HAP-1 (cell line): ENCODE data around the gene NRF1.
"Not testable (repeated sequence)": the region's sequence is repeated elsewhere in the genome, so short reads cannot be mapped to it uniquely, and the experiment has no call there.

Experiments
- DNase-seq, 2 experiments: peaks; one replicate each; pipeline ENCODE4 v3.0.0-alpha.2; 2016 to 2020; ENCODE audit warnings: low spot score in 2 of 2
- H3K27me3 ChIP-seq: fragments of 250-450 bp; sonication (Bioruptor Pico); 2 replicates; pipeline ENCODE4 v1.5.1; 2020; ENCODE audit warnings: low read depth, mild to moderate bottlenecking, moderate library complexity
- H3K36me3 ChIP-seq: fragments of 250-450 bp; sonication (Bioruptor Pico); replicated peaks from 2 replicates; pipeline ENCODE4 v1.5.1; 2020; ENCODE audit warnings: mild to moderate bottlenecking
- H3K4me1 ChIP-seq: fragments of 250-450 bp; sonication (Bioruptor Pico); 2 replicates; pipeline ENCODE4 v1.5.1; 2020; ENCODE audit warnings: mild to moderate bottlenecking
- H3K4me3 ChIP-seq: fragments of 250-450 bp; sonication (Bioruptor Pico); 2 replicates; pipeline ENCODE4 v1.5.1; 2020; ENCODE audit warnings: mild to moderate bottlenecking, moderate library complexity
- H3K9me3 ChIP-seq: fragments of 250-450 bp; sonication (Bioruptor Pico); 2 replicates; pipeline ENCODE4 v1.5.1; 2020; ENCODE audit warnings: mild to moderate bottlenecking, moderate library complexity
- in situ Hi-C: fragments of 300-500 bp; cut with MboI; formaldehyde crosslinking; loops from 3 replicates; pipeline ENCODE4 v1.14.3; 2020; ENCODE audit warnings: low sequenced_read_pairs, inconsistent platforms, mixed read lengths

The NRF1 gene

DNA sequence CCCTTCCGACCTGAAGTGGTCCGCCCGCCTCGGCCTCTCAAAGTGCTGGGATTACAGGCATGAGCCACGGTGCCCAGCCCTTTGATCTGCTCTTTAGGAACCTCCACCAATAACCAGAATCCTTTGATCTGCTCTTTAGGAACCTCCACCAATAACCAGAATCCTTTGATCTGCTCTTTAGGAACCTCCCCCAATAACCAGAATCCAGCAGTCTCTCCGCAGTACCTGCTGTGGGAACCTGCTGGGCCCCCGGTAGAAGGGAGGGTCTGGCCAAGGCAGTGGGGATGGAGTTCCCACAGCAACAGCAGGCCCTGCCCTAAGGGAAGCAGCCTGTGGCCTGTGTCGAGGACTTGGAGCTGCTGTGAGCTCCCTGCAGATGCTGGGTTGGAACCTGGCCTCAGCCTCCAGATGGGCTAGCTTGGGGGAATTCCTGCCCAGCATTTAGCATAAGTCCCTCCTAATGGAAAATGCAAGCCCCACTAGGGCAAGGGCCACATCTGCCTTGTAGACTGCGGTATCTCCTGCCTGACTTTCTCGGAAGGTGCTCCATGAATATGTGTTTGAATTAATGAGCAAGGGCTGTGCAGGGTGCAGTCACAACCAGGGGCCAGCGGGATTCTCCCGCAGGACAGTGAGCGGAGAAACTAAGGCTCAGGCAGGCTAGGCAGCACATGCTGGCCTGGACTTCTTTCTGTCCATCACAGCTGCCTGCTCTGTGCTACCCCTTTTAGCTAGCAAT lies 175.5 kb downstream of the NRF1 start:
- Histone ChIP-seq H3K36me3 (no peaks in the 10 kb centered on the region), H3K27me3 (no peaks in the 10 kb centered on the region), H3K4me3 (no peak overlapping the region), H3K9me3 (no peaks in the 10 kb centered on the region; the same call in 1 of the 2 replicates), H3K4me1 (no peaks in the 10 kb centered on the region)
- no peak for DNase-seq
- in situ Hi-C loops, result no loop called here

DNA sequence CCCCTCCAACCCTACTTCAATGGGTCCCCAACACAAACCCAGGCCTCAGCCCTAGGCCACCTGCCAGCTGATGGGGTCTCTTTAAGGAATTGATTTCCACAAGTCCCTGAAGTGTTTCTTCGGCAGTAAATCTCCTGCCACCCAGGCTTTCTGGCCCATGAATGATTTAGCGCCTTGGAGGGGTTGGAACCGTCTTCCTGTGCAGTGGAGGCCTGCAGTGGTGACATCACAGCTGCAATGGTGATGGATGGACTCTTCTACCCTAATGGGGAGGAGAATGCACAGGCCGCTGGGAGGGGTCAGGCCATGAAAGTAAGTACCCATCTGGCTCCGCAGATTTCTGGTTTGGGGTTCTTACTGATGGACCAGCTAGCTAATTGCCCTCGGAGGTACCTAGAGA lies 177.5 kb downstream of the NRF1 start:
- in situ Hi-C loops, result no loop called here
- Histone ChIP-seq H3K4me1 (no peaks in the 10 kb centered on the region), H3K36me3 (no peaks in the 10 kb centered on the region), H3K4me3 (no peak overlapping the region), H3K9me3 (no peaks in the 10 kb centered on the region), H3K27me3 (no peaks in the 10 kb centered on the region)
- DNase-seq, result no peak

DNA sequence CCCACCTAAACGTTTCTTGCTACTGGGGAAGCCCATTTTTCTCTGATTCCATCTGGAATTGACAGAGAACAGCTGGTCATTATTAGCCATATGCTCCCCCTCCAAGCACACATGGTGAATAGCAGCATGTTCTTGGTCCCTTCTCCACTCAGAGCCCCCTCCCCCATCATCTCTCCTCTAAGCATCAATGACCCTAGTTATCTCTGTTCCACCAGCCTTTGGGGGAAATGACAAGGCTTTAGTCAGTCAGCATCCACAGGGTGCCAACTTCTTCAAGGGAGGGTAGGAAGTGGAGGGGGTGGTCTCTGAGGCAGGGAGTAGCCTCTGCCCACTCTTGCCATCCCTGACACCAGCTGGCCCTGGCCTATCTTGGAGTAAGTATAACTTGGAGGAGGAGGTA lies 178.1 kb downstream of the NRF1 start:
- no peak overlapping the region for H3K4me3 ChIP-seq
- no peak for DNase-seq
- no peaks in the 10 kb centered on the region for H3K27me3 ChIP-seq
- no peaks in the 10 kb centered on the region for H3K9me3 ChIP-seq
- no peaks in the 10 kb centered on the region for H3K4me1 ChIP-seq
- no peaks in the 10 kb centered on the region for H3K36me3 ChIP-seq
- in situ Hi-C loops, result no loop called here

DNA sequence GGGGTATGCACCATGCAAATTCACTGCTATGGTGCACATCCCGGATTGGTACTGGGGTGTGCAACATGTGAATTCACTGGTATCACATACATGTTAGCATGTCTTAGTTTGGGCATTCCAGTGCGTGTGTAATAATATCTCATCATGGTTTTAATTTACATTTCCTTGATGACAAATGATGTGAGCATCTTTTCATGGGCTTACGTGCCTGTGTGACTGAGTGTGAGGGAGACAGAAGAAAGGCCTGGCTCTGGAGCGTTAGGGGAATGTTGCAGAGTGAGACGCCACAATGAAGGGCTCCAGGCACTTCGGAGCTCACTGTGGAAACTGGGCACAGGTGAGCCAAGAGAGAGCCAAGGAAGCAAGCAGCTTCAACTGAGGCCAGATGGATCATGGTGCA lies 178.6 kb downstream of the NRF1 start:
- Histone ChIP-seq H3K36me3 (no peaks in the 10 kb centered on the region), H3K4me3 (no peak overlapping the region), H3K27me3 (no peaks in the 10 kb centered on the region), H3K9me3 (no peaks in the 10 kb centered on the region), H3K4me1 (no peaks in the 10 kb centered on the region)
- DNase-seq, result no peak
- in situ Hi-C loops, result no loop called here

DNA sequence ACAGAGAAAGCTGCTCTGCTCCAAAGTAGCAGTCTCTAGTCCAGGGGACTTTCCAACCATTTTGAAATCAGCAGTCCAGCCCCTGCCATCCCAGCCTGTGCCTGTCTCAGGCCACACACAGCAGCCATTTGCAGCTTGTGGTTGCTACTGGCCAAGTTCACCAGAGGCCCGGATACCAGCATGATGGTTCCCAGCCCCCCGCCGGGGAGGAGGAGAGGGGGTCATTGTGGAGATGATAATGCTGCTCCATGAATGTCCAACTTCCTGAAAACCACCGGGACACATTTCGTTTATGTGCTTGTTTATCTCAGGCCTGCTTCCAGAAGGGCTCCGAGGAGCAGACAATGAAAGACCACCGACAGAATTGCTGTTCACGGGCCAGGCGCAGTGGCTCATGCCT lies 181.2 kb downstream of the NRF1 start:
- H3K27me3 ChIP-seq, result no peaks in the 10 kb centered on the region
- H3K9me3 ChIP-seq, result no peaks in the 10 kb centered on the region
- H3K4me3 ChIP-seq, result no peak overlapping the region
- in situ Hi-C loops, result no loop called here
- H3K36me3 ChIP-seq, result no peaks in the 10 kb centered on the region
- DNase-seq, result no peak
- no peaks in the 10 kb centered on the region for H3K4me1 ChIP-seq

DNA sequence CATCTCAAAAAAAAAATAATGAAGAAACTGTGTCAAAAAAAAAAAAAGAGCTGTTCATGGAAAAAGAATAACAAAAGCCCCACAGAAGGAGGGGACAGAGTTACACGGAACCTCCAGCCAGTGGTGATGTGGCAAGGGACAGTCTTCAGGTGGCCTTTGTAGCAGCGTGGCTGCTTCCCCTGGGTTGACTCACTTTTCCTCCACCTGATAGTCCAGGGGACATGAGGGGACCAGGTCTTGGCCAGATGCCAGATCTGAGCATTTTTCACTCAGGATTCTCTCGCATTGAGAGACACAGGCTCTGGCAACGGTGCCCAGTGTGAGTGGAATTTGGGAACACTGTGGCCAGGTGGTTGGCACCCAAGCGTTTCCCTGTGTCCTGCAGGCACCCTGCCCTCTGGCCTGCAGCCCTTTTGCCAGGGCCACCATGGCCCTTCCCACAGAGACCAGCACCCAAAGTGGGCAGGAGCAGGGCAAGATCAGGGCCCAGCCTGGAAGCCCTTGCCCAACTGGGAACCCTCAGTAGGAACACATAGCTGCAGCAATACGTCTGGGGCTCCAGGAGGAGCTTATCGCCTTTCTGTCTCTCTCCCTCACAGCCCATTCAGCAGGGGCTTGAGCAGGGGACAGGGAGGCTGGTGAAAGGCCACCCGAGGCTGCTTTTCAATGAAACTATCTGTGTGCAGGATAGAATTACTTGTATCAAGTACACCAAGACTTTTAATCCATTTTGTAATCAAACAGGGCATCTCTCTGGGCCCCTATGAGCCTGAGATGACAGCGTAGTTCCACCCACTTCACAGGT lies 182.2 kb downstream of the NRF1 start:
- no peaks in the 10 kb centered on the region for H3K27me3 ChIP-seq
- no peak for DNase-seq
- no peaks in the 10 kb centered on the region for H3K4me1 ChIP-seq
- in situ Hi-C loops, result no loop called here
- no peaks in the 10 kb centered on the region for H3K9me3 ChIP-seq
- no peaks in the 10 kb centered on the region for H3K36me3 ChIP-seq
- H3K4me3 ChIP-seq, result no peak overlapping the region

DNA sequence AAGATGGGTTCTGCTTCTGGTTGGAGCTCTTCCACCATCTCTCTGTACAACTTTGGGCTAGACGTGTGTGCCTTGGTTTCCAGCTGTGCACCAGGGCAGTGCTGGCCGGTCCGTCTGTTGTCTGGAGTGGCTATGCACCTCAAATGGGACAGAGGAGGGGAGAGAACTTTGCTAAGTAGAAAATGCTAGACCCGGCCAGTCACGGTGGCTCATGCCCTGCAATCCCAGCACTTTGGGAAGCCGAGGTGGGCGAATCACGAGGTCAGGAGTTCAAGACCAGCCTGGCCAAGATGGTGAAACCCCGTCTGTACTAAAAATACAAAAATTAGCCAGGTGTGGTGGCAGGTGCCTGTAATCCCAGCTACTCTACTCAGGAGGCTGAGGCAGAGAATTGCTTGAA lies 182.9 kb downstream of the NRF1 start:
- H3K27me3 ChIP-seq, H3K4me3 ChIP-seq, in situ Hi-C loops, H3K4me1 ChIP-seq, DNase-seq, H3K36me3 ChIP-seq, H3K9me3 ChIP-seq: not testable (repeated sequence)

DNA sequence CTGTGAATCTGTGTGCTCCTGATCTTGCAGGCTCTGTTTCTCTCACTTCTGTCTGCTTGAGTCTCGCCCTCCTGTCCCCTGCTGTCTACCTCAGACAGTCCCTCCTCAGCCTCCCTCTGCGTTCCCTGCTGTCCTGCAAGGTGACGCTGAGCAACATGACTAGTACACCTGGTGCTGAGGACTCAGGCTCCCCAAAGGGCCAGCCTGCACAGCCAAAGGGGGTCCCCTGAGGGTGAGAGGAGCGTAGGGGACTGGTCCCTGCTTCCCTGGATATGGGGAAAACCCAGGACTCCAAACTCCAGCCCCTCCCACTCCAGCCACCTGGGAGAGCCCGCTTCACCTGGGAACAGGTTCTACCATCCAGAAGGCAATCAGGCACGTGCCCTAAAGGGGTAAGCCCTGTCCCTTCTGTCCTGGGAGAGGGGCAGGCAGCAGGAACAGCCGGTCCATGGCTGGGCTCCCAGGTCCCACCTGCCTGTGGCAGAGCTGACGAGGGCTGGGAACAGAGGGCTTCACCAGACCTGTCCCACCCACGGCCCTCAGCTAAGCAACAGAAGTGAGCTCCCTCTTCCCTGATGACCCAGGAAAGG lies 184.8 kb downstream of the NRF1 start:
- H3K36me3 ChIP-seq, result no peaks in the 10 kb centered on the region
- no peaks in the 10 kb centered on the region for H3K9me3 ChIP-seq
- no peak for DNase-seq
- H3K27me3 ChIP-seq, result no peaks in the 10 kb centered on the region
- no peaks in the 10 kb centered on the region for H3K4me1 ChIP-seq
- H3K4me3 ChIP-seq, result no peak overlapping the region
- in situ Hi-C loops, result no loop called here

DNA sequence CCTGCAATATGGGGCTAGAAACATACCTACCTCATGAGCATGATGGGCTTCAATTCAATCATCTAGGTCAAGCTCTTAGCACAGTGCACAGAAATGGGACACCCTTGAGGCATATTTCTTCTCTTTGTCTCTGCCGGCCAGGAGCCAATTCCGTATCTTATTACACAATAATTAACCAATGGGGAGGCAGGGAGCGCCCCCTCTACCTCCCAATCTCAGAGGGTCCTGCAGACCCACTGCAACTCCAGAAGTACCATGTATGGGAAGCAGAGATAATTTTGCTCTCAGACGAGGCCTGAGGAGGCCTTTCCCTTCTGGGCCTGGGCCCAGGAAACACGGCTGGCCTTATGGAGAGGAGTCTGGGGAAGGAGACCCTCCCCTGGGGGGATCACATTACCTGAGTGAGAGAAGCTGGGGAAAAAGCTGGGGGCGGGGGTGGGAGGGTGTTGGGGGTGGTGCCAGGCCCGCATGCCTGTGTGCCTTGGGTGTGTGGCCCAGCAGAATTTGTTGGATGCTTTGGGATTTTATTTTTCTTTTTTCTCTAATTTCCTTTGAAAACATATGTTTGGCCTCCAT lies 185.8 kb downstream of the NRF1 start:
- Histone ChIP-seq H3K4me3 (no peak overlapping the region), H3K36me3 (no peaks in the 10 kb centered on the region), H3K9me3 (no peaks in the 10 kb centered on the region), H3K4me1 (no peaks in the 10 kb centered on the region), H3K27me3 (no peaks in the 10 kb centered on the region)
- no peak for DNase-seq
- in situ Hi-C loops, result no loop called here

DNA sequence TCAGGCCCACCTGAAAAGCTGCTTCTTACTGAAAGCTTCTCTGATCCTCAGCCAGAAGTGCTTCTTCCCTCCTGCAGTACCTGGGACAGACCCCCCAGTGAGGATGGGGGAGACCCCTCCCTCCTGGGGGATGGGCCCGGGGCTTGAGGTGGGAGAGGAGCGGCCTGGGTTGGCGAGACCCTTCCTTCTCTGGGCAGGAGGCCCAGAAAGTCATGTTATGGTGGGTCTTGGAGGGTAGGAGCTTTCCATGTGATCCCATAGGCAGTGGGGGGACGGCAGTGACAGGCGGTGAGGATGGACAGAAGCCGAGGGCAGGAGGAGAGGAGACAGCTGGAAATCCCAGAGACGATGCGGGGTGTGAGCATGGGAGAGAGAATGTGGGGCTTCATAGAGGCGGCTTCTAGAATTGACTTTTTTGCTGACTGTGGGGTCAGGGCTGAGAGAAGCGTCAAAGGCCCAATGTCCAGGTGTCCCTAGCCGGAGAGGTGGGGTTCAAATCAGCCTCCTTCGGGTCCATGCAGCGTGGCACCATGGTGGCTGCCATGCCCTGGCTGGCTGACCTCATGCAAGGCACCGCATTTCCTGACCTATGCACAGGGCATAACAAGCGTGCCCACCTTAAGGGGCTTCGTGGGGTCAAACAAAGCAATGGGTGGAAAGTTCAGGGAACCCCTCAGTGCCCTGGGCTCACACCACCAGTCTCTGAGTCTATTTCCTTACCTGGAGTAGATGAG lies 187.3 kb downstream of the NRF1 start:
- in situ Hi-C loops, result no loop called here
- no peak for DNase-seq
- Histone ChIP-seq H3K4me1 (no peaks in the 10 kb centered on the region), H3K9me3 (no peaks in the 10 kb centered on the region), H3K36me3 (no peaks in the 10 kb centered on the region), H3K4me3 (no peak overlapping the region), H3K27me3 (no peaks in the 10 kb centered on the region)

DNA sequence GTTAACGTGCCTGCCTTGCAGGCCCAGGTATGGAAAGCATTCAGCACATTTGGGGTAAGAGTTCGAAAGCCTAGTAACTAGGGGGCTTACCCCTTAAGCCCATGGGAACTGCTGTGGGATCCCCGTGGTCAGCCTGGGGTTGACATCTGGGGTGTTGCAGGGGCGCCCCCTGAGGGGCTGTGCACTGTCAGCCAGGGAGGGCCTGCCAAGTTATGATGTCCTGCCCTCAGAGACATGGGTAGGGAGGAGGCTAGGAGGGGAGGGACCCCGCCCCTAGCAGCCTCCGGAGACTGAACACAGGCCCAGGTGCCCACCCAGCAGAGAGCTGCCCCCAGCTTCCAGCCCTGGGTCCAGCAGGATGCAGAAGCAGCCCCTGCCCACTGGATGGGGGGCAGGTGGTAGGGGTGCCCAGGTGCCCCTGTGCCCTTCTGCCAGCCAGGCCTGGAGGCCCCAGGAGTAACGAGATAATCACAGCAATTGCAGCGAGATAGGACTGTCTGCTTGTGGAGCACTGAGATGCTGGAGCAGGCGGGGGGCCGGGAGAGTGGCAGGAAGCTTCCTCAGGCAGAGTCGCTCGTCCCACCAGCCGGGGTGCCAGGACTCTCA lies 187.9 kb downstream of the NRF1 start:
- Histone ChIP-seq H3K27me3 (no peaks in the 10 kb centered on the region), H3K4me3 (no peak overlapping the region), H3K4me1 (no peaks in the 10 kb centered on the region), H3K36me3 (no peaks in the 10 kb centered on the region), H3K9me3 (no peaks in the 10 kb centered on the region)
- no peak for DNase-seq
- in situ Hi-C loops, result no loop called here

DNA sequence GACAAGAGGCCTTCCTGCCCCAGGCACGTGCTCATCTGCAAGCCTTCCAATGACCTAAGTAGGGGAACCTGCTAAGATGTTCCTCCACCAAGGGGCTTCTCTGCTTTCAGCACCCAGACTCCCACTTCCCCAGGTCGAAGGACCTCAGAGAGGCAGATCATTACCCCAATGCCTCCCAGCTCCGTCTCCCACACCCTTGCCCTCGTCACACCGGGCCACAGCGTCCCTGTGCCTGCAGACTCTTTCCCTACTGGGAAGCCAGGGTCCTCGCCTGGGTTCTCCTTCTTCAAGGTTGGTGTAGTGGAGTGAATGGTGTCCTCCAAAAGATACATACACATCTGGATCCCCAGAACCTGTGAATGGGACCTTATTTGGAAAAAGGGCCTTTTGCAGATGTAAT lies 189.4 kb downstream of the NRF1 start:
- Histone ChIP-seq H3K4me3 (no peak overlapping the region), H3K27me3 (no peaks in the 10 kb centered on the region), H3K9me3 (no peaks in the 10 kb centered on the region), H3K36me3 (no peaks in the 10 kb centered on the region), H3K4me1 (no peaks in the 10 kb centered on the region)
- DNase-seq, result no peak
- in situ Hi-C loops, result no loop called here

DNA sequence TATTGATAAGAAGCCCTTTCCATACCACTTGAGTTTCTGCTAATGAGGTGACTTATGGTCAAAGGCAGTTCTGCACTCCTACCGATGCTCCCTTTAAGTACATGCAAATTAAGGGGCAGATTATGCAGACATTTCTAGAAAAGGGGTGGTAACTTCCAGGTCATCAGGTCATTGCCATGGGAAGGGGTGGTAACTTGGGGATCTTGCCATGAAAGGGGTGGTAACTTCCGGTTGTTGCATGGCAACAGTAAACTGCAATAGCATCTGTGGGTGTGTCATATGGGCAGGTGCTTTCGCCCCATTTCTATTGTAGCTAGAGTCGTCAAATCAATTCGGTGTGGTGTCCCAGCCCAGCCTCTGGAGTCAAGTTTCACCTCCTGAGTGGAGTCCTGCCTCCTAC lies 190.4 kb downstream of the NRF1 start:
- Histone ChIP-seq H3K4me1 (no peaks in the 10 kb centered on the region), H3K36me3 (no peaks in the 10 kb centered on the region), H3K4me3 (no peak overlapping the region), H3K9me3 (no peaks in the 10 kb centered on the region), H3K27me3 (no peaks in the 10 kb centered on the region)
- DNase-seq, result no peak
- in situ Hi-C loops, result no loop called here
